ENCODE measurements around the gene PHF24.

PHF24 gene

GRCh38 chr9:34964458-34964857 is 6.4 kb downstream of the PHF24 start:
- in situ Hi-C loops (cut with MboI; ENCODE audit: low sequenced_read_pairs, unreplicated experiment) = no loop called here
- DNase-seq (ENCODE audit: low spot score) = no peak
- TF ChIP-seq CTCF (IDR thresholded peaks at IDR 0.05; ENCODE audit: borderline replicate concordance, control extremely low read depth, extremely low read depth, insufficient read depth, missing control alignments) = no peak

GRCh38 chr9:34971146-34971811 is 13.2 kb downstream of the PHF24 start:
- in situ Hi-C loops (cut with MboI; ENCODE audit: low sequenced_read_pairs, unreplicated experiment) = no loop called here
- no peak for DNase-seq (ENCODE audit: low spot score)
- no peak for TF ChIP-seq CTCF (IDR thresholded peaks at IDR 0.05; ENCODE audit: borderline replicate concordance, control extremely low read depth, extremely low read depth, insufficient read depth, missing control alignments)

DNA sequence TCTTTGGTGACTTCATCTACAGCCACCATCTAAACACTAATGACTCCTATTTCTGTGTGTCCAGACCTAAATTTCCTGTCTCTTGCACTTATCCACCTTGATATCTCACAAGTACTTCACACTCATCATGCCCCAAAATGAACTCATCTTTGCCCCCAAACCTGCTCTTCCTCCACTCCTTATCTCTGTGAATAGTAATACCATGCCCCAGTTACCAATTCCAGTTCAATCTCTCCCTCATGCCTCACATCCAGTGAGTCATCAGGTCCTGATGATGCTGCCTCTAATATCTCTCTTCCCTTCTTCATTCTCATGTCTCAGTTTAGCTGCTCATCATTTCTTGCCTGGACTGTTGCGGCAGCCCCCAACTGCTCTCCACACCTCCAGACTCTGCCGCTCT is 16.6 kb downstream of the PHF24 start:
- in situ Hi-C loops (cut with MboI; ENCODE audit: low sequenced_read_pairs, unreplicated experiment) = no loop called here
- TF ChIP-seq CTCF (IDR thresholded peaks at IDR 0.05; ENCODE audit: borderline replicate concordance, control extremely low read depth, extremely low read depth, insufficient read depth, missing control alignments) = no peak
- DNase-seq (ENCODE audit: low spot score) = no peak

DNA sequence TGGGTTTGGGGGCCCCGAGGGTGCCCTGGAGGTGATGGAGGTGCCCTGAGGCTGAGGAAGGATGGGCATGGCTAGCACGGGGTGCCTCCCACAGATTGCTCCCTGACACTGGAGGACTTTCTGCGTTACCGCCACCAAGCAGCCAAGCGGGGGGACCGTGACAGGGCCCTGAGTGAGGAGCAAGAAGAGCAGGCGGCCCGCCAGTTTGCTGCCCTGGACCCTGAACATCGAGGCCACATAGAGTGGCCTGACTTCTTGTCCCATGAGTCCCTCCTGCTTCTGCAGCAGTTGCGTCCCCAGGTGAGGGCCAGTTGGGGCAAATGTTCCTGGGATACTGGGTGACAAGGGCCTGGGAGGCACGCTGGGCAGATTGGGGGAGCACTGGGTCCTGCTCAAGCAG is 18.4 kb downstream of the PHF24 start:
- in situ Hi-C loops (cut with MboI; ENCODE audit: low sequenced_read_pairs, unreplicated experiment) = no loop called here
- DNase-seq (ENCODE audit: low spot score) = no peak
- TF ChIP-seq CTCF (IDR thresholded peaks at IDR 0.05; ENCODE audit: borderline replicate concordance, control extremely low read depth, extremely low read depth, insufficient read depth, missing control alignments) = no peak

- in situ Hi-C loops (cut with MboI; ENCODE audit: low sequenced_read_pairs, unreplicated experiment) = no loop called here
- TF ChIP-seq CTCF (IDR thresholded peaks at IDR 0.05; ENCODE audit: borderline replicate concordance, control extremely low read depth, extremely low read depth, insufficient read depth, missing control alignments) = no peak
These were observed 18.9 kb downstream of the PHF24 start for GRCh38 chr9:34976992-34977391.

DNA sequence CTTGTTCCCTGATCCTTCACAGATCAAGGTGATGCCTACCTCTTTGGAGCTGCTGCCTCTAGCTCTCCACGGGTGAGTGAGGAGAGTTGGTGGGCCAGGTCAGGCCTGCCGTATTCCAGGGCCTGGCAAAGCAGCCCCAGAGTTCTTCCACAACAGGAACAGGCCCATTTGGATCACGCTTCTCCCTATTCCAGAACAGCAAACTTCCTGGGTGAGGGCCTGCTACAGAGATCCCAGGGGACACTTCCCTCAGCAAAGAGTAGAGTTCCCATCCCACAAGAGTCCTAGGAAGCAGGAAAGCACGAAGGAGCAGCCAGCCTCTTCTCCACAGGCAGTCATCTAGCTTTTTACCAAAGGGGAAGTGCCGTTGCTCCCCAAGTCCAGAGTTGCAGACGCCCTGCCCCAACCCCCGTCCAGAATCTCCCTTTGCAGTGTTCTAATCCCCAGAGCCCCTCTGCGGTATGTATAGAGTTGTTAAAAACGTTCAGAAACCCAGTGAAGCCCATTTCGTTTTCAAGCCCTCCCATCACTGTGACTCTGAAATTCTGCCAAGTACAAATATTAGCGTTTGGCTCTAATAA is 22.2 kb downstream of the PHF24 start:
- no peak for TF ChIP-seq CTCF (IDR thresholded peaks at IDR 0.05; ENCODE audit: borderline replicate concordance, control extremely low read depth, extremely low read depth, insufficient read depth, missing control alignments)
- in situ Hi-C loops (cut with MboI; ENCODE audit: low sequenced_read_pairs, unreplicated experiment) = loop anchor here (10.0 kb wide), 1 partner anchor 75 kb away; no protein-coding TSS in a partner anchor
- no peak for DNase-seq (ENCODE audit: low spot score)

More at GRCh38 chr9:34976992-34977391, 18.9 kb downstream of the PHF24 start:
- no peak for DNase-seq (ENCODE audit: low spot score)

Data from GM13976 (cell line).